GM21526 (cell line): ENCODE data around the gene INSR.
"Not testable (repeated sequence)": the region's sequence is repeated elsewhere in the genome, so short reads cannot be mapped to it uniquely, and the experiment has no call there.

ENCODE experiments used
- ATAC-seq: cut with Tn5 transposase; IDR thresholded peaks from one replicate; pipeline ENCODE4 v1.9.1; 2021; ENCODE audit warnings: moderate library complexity; ENCODE audit not compliant: unreplicated experiment, low FRiP score

The INSR gene

GRCh38 chr19:7293762-7294557 lies at the start of gene INSR:
INSR (minus strand) TSS chr19:7294414; CDS start chr19:7293891, 523 bp downstream.
- ATAC-seq, result peak; percentile 61

- no peak for ATAC-seq
These were observed 47.9 kb upstream of the INSR start for GRCh38 chr19:7342143-7342542.

GRCh38 chr19:7340959-7341837 lies 47.0 kb upstream of the INSR start:
- ATAC-seq, result no peak

- peak; percentile 63 for ATAC-seq
These were observed 43.4 kb upstream of the INSR start for GRCh38 chr19:7337380-7338194.

- no peak for ATAC-seq
These were observed 42.2 kb upstream of the INSR start for GRCh38 chr19:7336321-7336973.

- no peak for ATAC-seq
These were observed 39.2 kb upstream of the INSR start for GRCh38 chr19:7333198-7334118.

- ATAC-seq, result no peak
These were observed 37.2 kb upstream of the INSR start for GRCh38 chr19:7331446-7331845.

- no peak for ATAC-seq
These were observed 34.4 kb upstream of the INSR start for GRCh38 chr19:7328647-7329046.

- ATAC-seq, result no peak
These were observed 33.6 kb upstream of the INSR start for GRCh38 chr19:7327802-7328201.

- ATAC-seq, result no peak
These were observed 32.1 kb upstream of the INSR start for GRCh38 chr19:7326105-7326877.

GRCh38 chr19:7318176-7318575 lies 24.0 kb upstream of the INSR start:
- ATAC-seq, result no peak

- ATAC-seq, result no peak
These were observed 18.6 kb upstream of the INSR start for GRCh38 chr19:7312816-7313215.

- ATAC-seq, result no peak
These were observed 17.7 kb upstream of the INSR start for GRCh38 chr19:7311911-7312310.

- not testable (repeated sequence) for ATAC-seq
These were observed 14.1 kb upstream of the INSR start for GRCh38 chr19:7308327-7308726.

- no peak for ATAC-seq
These were observed 13.5 kb upstream of the INSR start for GRCh38 chr19:7307590-7308218.

- ATAC-seq, result no peak
These were observed 10.0 kb upstream of the INSR start for GRCh38 chr19:7304200-7304599.

- ATAC-seq, result no peak
These were observed 9.3 kb upstream of the INSR start for GRCh38 chr19:7303470-7303869.

GRCh38 chr19:7301525-7301924 lies 7.3 kb upstream of the INSR start:
- no peak for ATAC-seq
